Lower leg skin (tissue), 4 donors: Measurements from ENCODE around the gene DHRSX. TPM values are rescaled to one million over a fixed set of nuclear protein-coding genes. Genes with fewer than 3 reads are reported as not detected.

ENCODE experiments used
- DNase-seq, 2 donors: peaks; one replicate each; pipeline ENCODE4 v3.0.0-alpha.2; 2019; ENCODE audit warnings: low spot score in 2 of 2
- H3K4me3 ChIP-seq: fragments of 200-600 bp; sonication (generic); 2 replicates; pipeline ENCODE4 v1.5.1; 2017; ENCODE audit warnings: mild to moderate bottlenecking, low read depth; ENCODE audit not compliant: poor library complexity, severe bottlenecking
- CTCF ChIP-seq, 3 donors: fragments of 450-650 bp; IDR thresholded peaks; one replicate each; pipeline ENCODE4 v1.5.1; 2016; ENCODE audit warnings: antibody characterized with exemption in 3 of 3, mild to moderate bottlenecking in 3 of 3, moderate library complexity in 2 of 3
- POLR2A ChIP-seq, 2 donors: fragments of 450-650 bp; IDR thresholded peaks; one replicate each; pipeline ENCODE4 v1.6.1; 2016 to 2017; ENCODE audit warnings: antibody characterized with exemption in 2 of 2, mild to moderate bottlenecking in 1 of 2, moderate library complexity in 1 of 2
- WGBS, 2 donors: methylation state at CpG; one replicate each; pipeline ENCODE4 v1.1.5; 2018; 5-methylcytosine and 5-hydroxymethylcytosine counted together
- intact Hi-C: fragments of 100-400 bp; cut with DNase I; formaldehyde crosslinking; loops from one replicate; pipeline ENCODE4 v1.15.0; 2023; ENCODE audit warnings: low total_unique reads
- total RNA-seq, 4 donors: library from RNA; depleted of rRNA; stranded (reverse); fragments of >200 nt; gene quantifications; one replicate each; pipeline ENCODE4 v1.1.0, GENCODE V29; 2016

The DHRSX gene
- total RNA-seq, 4 donors from 2014 or later, result 10.9 to 21.7 (median 16.2) TPM

- DNase-seq, result no peak
- H3K4me3 ChIP-seq, result no peak overlapping the region
- 88 to 90% methylated on average over 5 of the region's 5 CpGs for WGBS, 2 donors
- TF ChIP-seq CTCF (IDR thresholded peaks at IDR 0.05), result no peak
- TF ChIP-seq POLR2A (IDR thresholded peaks at IDR 0.05), result no peak
- intact Hi-C loops, result no loop called here
These were observed 324.0 kb downstream of the DHRSX start for GRCh38 chrX:2176733-2177132.

- intact Hi-C loops, result no loop called here
These were observed 324.5 kb downstream of the DHRSX start for GRCh38 chrX:2176274-2176673.

GRCh38 chrX:2172359-2172758 lies 328.4 kb downstream of the DHRSX start:
- DNase-seq, result no peak
- TF ChIP-seq CTCF (IDR thresholded peaks at IDR 0.05) (no peak), POLR2A (IDR thresholded peaks at IDR 0.05) (no peak)
- 80 to 83% methylated on average over 6 of the region's 6 CpGs for WGBS, 2 donors
- intact Hi-C loops, result no loop called here
- no peak overlapping the region for H3K4me3 ChIP-seq

More at GRCh38 chrX:2176274-2176673, 324.5 kb downstream of the DHRSX start:
- DNase-seq, result no peak
- H3K4me3 ChIP-seq, result no peak overlapping the region
- no peak for TF ChIP-seq CTCF (IDR thresholded peaks at IDR 0.05)
- no peak for TF ChIP-seq POLR2A (IDR thresholded peaks at IDR 0.05)
- 91 to 95% methylated on average over 9 of the region's 9 CpGs for WGBS, 2 donors

Other genes starting within 250 kb of the DHRSX start
- 10 to 100 TPM; 42.4 to 76.4 (median 56.5) TPM for gene ZBED1, start within 50 bp of the DHRSX start, total RNA-seq
- 100 to 1,000 TPM; 168 to 384 (median 194) TPM for gene CD99, start 190.3 kb upstream of the DHRSX start, total RNA-seq